GM12864 (cell line): ENCODE measurements around the gene KCNQ2.

ENCODE experiments used
- DNase-seq: peaks from one replicate; pipeline ENCODE4 v3.0.0-alpha.2; 2011; ENCODE audit warnings: low read depth
- H3K4me3 ChIP-seq: 2 replicates; pipeline ENCODE4 v1.5.1; 2011; ENCODE audit warnings: mild to moderate bottlenecking, low read depth, low read length, control low read depth
- CTCF ChIP-seq: IDR thresholded peaks from 2 replicates; pipeline ENCODE4 v1.5.1; 2011; ENCODE audit warnings: low read depth, mild to moderate bottlenecking, moderate library complexity, low read length, control low read depth, inconsistent platforms; ENCODE audit errors: missing control alignments

Gene KCNQ2

GRCh38 chr20:63432577-63433325 lies 39.7 kb downstream of the KCNQ2 start:
- no peak for DNase-seq
- no peak overlapping the region for H3K4me3 ChIP-seq
- no peak for TF ChIP-seq CTCF

- DNase-seq: no peak
- no peak overlapping the region for H3K4me3 ChIP-seq
- TF ChIP-seq CTCF: no peak
Measured at GRCh38 chr20:63431944-63432343, 40.5 kb downstream of the KCNQ2 start.

- no peak overlapping the region for H3K4me3 ChIP-seq
- no peak for DNase-seq
- no peak for TF ChIP-seq CTCF
Measured at GRCh38 chr20:63430891-63431290, 41.6 kb downstream of the KCNQ2 start.

- no peak for DNase-seq
- TF ChIP-seq CTCF: no peak
- H3K4me3 ChIP-seq: no peak overlapping the region
Measured at GRCh38 chr20:63429992-63430391, 42.5 kb downstream of the KCNQ2 start.

GRCh38 chr20:63428906-63429575 lies 43.4 kb downstream of the KCNQ2 start:
- no peak for TF ChIP-seq CTCF
- no peak for DNase-seq
- H3K4me3 ChIP-seq: no peak overlapping the region

- no peak for TF ChIP-seq CTCF
- H3K4me3 ChIP-seq: no peak overlapping the region
- DNase-seq: no peak
Measured at GRCh38 chr20:63427724-63428330, 44.6 kb downstream of the KCNQ2 start.

GRCh38 chr20:63427206-63427605 lies 45.2 kb downstream of the KCNQ2 start:
- no peak for DNase-seq
- no peak overlapping the region for H3K4me3 ChIP-seq
- no peak for TF ChIP-seq CTCF
